GM21723 (cell line): ENCODE results near the gene TNS3.
A peak's percentile ranks its signal among the peaks of the same experiment; 100 is the strongest.
"Not testable (repeated sequence)": the region's sequence is repeated elsewhere in the genome, so short reads cannot be mapped to it uniquely, and the experiment has no call there.

Source experiments
- ATAC-seq: cut with Tn5 transposase; IDR thresholded peaks from one replicate; pipeline ENCODE4 v1.9.1; 2021; ENCODE audit warnings: mild to moderate bottlenecking, moderate library complexity; ENCODE audit not compliant: unreplicated experiment

Gene TNS3

DNA sequence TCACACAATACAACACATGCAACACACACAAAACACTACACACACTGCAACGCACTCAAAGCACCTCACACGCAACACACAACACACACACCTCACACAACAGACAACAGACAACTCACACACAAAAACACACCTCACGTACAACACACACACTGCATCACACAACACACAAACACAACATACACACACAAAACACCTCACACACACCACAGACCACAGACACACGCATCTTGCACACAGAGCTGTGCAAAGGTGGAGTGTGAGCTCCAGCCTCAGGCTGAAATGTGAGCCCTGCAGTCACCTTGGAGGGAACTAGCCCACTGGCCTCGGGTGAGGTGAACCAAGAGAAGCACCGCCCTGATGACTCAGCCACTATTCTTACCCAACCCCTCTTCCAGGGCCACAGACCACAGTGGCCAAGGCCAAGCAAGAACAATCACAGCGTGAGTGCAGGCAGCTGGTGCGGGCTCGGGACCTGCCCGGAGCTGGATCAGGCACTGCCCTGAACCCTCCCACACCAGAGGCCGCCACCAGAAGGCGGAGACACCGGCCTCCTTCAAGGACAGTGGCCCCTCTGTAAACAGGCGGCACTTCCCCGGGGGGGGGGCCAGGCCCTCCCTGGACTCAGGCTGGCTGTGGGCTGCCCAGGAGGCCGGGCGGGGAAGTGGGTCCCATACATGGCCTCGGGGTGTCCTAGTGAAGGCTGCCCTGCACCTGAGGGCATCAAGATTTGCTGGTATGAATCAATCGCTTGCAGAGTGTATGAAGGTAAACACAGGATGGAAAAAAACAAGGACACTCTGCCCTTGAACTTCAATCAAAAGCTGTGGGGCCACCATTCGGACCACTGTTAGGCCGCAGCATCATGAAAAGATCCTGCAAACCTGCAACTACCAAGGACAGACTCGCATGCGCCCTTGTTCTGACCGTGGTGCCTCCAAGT lies 106.7 kb downstream of the TNS3 start:
- peak; percentile 86 for ATAC-seq

DNA sequence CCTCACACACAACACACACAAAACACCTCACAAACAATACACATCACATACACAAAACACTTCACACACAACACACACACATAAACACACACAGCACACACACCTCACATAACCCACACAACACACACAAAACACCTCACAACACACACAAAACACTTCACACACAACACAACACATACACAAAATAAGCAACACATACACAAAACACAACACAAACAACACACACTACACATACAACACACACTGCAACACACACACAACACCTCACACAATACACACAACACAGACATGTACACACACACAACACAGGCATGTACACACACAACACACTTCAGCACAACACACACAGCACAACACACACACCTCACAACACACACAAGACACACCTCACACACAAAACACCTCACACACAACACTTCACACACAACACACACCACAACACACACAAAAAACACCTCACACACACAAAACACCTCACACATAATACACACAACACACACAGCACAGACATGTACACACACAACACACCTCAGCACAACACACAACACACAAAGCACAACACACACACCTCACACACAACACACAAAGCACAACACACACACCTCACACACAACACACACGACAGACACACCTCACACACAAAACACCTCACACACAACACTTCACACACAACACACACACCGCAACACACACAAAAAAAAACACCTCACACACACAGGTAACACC lies 107.5 kb downstream of the TNS3 start:
- ATAC-seq: no peak

DNA sequence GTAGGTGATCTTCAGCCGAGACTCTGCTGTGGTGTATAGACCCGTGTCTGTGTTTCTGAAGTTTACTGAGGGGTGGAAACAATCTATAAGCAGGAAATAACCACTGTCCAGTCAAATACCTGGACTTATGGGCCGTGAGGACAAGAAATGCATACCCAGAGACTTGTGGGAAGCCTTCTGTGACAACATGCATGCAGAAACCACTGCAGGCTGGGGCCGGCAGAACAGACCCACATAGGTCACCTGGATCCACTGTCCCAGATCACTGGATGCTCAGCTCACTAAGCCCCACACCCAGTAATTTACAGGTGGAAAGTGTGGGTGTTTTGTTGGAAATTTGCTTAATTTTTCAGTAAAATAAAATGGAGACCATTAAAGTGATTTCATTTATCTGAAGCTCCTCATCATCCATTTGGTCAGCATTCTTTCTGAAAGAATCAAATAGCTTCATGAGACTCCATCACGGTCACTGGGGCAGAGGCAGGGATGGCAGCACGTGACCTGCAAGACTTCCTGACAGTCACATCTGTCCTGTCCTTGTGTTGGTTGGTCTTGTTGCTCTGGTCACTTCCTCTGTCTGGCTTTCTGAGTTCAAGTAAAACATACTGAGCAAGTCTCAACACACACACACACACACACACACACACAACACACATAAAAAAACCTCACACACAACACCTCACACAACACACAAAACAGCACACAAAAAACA lies 108.3 kb downstream of the TNS3 start:
- no peak for ATAC-seq

DNA sequence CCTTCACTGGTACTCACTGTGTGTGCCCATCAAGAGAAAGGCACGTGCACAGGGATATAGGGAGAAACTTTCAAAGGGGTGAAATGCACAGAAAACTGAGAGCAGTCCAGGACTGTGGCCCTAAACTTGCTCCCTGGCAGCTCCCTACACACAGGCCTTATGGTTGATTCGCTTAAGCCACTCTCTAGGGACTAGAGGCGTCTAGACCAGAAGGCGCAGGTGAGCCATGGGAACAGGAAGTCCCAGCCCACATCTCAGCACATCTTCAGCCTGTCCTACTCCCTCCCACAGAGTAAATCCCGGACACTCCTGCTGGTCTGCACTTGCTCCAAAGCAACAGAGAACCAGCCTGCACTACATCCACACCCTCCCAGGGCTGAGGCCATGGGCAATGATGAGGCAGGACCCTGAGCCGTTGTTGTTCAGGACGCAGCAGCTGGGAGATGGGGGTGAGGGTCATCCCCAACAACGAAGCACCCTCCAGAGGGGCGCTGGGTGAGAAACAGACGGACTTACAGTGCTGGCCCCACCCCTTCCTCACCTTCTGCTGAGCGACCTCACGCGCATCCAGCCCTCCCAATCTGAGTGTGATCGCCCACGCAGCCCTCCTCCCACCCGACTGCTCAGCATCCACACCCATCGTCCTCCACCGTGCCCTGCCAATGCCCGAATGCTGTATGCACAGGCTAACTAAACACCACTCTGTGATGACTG lies 109.3 kb downstream of the TNS3 start:
- ATAC-seq: no peak

DNA sequence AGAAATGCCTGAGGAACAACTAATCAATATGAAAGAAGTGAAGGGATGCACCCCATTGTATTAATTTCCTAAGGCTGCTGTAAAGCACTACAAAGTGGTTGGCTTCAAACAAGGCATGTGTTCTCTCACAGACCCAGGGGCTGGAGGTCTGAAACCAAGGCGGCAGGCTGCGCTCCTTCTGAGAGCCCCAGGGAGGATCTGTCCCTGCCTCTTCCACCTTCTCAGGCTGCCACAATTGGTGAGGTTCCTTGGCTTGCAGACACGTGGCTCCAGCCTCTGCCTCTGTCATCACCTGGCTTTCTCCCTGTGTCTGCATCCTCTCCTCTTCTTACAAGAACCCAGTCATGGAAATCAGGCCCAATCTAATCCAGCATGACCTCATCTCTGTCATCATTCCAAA lies 110.1 kb downstream of the TNS3 start:
- no peak for ATAC-seq

DNA sequence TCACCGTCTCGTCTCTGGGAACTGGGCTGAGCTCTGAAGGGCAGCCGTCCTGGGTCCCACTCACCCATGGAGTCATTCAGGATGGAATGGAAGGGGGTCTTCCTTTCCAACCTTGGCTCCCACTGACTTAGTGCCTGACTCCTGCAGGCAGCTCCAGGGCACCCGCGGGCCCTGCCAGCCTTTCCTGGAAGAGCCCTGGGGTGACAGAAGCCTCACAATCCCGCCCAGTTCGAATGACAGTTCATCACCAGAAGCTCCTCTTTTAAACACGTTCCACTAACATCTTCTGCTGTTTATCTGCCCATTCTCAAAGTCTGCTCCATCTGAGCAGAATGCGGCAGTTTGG lies 110.6 kb downstream of the TNS3 start:
- no peak for ATAC-seq

DNA sequence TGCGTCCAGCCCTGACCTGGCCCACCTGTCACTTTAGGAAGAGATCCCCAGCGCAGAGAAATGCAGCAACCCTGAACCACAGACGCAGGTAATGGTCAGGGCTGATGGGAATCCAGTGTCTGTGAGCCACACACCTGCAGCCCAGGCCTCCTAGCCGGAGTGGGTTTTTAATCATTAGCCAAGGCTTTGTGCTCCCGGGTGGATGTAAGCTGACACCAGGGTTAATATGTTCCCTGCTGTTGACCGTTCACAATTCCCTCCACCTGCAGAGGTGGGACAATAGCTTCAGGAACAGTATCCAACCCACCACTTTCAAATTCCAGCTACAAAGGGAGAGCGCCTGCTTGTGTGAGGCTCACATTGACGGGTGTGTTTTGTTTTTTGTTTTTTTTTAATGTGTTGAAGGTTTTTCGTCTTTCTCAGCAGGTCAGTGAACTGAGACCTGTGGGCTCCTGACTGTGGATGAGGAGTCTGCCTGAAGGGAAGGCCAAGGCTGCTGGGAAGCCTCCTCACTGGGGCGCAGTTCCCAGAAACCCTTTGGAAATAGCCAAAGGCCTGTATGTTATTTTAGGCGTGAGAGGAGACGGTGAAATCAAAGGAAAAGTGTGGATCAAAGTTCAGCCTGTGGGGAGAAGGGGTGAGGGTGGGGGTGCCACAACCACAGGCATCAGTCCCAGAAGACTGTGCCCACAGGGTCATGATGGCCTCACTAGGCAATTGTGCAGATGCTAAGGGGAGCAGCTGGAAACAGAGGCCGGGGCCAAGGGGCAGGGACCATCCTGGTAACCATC lies 111.1 kb downstream of the TNS3 start:
- ATAC-seq: no peak

DNA sequence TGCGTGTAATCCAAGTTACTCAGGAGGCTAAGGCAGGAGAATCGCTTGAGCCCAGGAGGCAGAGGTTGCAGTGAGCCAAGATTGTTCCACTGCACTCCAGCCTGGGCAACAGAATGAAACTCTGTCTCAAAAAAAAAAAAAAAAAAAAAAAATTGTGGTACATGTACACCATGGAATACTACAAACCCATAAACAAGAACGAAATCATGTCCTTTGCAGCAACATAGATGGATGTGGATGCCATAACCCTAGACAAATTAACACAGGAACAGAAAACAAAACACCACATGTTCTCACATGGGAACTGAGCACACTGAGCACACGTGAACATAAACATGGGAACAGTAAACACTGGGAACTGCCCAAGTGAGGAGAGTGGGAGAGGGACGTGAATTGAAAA lies 112.1 kb downstream of the TNS3 start:
- ATAC-seq: not testable (repeated sequence)

DNA sequence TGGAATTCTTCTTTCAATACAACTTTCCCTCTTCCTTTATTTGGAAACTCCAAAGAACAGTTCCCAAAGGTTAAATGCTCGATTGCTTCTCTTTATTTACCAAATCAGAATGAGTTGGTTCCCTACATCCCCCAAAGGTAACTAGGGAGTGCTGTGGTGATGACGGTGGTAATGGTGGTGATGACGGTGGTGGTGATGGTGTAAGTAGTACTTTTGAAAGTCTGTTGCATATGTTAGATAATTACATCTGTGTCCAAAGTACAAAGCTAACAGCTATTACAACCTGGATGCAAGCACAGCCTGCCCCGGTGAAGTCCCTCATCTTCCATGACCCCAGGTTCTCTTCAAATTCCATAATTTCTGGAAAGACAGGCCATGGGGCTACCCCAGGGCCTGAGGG lies 115.1 kb downstream of the TNS3 start:
- ATAC-seq: no peak

DNA sequence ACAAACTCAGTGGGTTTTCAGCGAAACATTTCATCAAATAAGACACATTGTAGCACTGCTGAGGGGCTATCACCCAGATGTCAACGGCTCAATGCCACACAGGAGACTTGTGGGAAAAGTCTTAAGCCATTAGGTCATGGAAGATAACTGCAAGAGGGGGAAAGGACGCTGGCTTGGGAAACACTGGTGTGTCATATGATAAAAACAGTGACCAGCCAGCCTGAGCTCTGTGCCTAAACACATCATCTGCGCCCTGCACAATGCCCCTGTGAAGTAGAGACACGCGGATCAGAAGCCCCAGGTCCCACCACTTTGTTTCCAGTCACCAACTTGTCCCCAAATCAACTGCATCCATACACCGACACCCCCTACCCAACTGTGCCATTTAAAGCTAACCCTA lies 116.7 kb downstream of the TNS3 start:
- no peak for ATAC-seq

DNA sequence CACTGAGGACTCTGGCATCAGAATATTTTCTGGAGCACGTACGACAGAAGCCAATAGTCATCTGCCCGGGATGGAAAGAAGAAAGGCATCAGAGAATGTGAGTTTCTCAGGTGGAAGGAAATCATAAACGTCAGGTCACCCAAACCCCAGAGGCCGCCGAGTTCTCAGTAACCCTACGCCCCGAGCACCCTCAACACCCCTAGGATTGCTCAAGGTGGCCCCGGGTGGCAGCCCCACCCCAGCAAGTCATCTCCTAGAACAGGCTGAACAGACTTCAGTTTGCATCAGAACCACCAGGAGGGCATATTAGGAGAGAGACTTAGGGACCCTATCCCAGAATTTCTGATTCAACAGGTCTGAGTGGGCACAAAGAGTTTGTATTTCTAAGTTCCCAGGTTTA lies 117.6 kb downstream of the TNS3 start:
- no peak for ATAC-seq

DNA sequence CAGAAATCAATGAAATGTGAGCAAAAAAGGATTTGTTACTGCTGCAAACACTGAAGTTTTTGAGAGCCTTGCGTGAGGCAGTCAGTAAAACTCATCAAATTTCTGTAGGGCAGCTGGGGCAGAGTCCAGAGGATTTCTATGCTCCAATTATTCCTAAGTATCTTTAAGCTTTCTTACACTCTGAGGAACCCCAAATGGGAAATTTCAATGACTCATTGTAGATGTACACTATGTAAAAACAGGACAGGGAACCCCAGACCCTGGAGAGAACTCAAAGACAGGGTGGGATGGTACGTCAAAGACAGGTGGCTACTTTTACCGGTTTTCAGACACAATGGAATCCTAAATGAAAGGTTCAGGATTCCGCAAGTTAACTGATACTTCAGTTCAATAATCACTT lies 120.2 kb downstream of the TNS3 start:
- no peak for ATAC-seq

DNA sequence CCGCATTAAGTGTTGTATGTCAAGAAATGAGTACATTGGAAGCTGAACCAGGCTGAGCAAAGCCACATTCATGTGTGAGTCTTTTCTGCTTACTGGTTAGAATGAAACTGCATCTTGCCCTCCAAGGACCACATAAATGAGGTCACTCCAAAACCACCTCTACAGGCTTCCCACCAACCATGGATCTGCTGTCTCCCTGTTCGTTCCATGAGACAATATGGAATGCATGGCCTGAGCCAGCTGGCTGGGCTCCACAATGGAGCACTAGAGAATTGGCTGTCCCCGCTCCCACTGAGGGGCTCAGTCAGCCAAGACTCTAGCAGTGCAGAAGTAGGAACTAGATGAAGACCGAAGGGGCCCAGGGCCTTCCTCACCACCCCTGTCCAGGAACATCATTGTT lies 120.8 kb downstream of the TNS3 start:
- no peak for ATAC-seq

DNA sequence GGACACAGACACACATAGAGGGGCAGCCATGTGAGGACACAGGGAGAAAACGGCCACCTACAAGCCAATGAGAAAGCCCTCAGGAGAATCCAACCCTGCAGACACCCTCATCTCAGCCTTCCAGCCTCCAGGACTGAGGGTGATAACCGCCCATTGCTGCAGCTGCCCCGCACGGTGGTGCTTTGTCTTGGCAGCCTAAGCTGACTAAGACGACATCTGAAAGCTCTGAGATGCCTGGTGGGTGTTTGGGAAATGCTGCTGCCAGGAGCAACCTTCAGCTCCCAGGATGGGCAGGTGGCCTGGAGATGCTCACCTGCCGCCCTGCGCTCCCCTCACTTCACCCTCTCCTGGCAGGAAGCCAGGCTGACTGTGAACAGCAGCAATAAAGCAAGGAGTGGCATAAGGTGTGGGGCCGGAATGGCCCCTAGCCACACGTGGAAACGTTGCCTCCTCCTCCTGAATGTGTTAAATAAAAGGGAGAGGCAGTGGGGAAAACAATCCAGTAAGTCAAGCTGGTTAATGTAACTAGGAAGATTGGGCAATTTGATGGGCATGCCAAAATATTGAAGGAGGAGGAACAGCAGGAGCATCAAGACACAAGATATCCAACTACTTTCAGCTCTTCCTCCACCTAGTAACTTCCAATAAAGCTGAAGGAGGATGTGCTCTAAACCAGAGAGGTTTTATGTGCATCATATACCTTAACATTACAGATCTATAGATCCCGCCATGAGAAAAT lies 121.5 kb downstream of the TNS3 start:
- no peak for ATAC-seq

DNA sequence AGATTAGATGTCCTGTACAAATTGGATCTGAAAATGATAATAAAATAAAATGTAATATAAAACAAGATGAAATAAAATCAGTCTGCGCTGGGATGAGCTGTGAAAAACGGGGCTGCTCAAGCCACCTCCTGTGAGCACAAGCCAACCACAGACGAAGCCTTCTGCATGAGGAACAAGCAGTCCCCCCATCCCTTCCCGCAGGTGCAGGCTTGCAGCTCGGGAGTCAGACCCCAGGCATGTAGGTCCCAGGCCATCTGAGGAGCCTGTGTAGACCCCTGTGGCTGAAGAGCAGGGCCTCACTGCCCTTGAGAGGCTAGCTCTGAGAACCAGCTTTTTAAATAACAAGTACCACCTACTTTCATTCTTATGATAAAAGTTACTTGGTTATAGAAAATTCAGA lies 123.4 kb downstream of the TNS3 start:
- ATAC-seq: no peak

DNA sequence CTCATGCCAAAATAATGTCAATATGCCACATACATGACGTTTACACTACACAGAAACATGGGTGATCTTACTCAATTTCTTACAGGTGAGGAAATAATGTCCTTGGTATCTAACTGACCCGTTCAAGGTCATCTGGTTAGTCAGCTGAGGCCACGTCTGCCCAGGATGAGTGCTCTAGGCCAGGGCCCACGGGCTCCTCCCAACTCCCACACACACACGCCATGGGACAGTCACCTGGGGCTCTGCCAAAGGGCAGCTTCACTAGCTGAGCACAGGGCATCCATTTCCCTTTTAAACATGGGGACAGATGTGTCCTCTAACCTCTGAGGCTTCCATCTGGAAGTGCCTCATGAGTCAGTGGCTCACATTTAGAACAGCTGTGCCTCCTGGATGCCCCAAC lies 123.9 kb downstream of the TNS3 start:
- ATAC-seq: no peak

DNA sequence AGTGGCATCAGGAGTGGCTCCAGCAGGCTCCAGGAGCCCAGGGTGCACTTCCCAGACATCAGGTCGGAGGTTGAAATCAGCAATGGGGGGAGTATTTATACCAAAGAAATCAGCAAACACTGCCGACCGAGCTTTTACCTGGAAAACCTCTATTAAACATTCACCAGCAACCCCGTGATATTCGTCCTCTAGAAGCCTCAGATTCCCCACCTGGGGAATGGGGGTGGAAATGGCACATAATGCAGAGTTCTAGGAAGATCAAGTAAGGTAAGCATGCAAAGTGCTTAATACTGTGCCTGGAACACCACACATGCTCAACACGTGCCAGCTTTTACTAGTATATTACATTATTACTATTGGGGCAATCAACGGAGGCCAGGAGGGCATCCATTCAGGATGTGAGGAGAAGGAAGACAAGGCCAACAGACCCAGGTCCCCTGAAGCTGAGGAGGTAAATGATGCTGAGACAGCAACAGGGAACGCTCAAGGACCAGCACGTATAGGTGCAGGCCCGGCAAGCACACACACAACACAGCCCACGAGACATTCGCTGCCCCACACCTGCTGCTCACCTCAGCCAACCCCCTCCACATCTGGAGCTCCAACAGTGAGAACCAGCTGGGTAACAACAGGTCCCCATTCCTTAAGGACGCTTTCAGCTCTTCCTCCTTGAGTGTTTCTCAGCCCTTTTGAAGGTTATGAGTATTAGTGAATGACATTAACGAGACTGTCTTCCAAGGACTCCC lies 125.5 kb downstream of the TNS3 start:
- ATAC-seq: no peak

DNA sequence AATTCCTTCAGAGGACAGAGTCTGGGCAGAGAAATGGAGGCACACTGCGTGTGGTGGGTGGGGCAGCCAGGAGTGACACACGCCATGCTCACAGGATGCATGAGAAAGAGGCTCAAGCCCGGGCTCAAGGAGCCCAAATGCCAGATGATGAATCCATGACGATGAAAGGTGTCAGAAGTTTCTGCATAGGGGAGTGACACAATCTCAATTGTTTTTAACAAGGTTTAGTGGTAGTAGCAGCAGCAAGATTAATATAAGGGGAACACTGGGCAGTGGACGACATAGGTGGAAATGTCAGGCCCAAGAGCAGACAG lies 126.1 kb downstream of the TNS3 start:
- no peak for ATAC-seq
